ENCODE data around the gene RPN2.
A peak's percentile ranks its signal among the peaks of the same experiment; 100 is the strongest.

The RPN2 gene

DNA sequence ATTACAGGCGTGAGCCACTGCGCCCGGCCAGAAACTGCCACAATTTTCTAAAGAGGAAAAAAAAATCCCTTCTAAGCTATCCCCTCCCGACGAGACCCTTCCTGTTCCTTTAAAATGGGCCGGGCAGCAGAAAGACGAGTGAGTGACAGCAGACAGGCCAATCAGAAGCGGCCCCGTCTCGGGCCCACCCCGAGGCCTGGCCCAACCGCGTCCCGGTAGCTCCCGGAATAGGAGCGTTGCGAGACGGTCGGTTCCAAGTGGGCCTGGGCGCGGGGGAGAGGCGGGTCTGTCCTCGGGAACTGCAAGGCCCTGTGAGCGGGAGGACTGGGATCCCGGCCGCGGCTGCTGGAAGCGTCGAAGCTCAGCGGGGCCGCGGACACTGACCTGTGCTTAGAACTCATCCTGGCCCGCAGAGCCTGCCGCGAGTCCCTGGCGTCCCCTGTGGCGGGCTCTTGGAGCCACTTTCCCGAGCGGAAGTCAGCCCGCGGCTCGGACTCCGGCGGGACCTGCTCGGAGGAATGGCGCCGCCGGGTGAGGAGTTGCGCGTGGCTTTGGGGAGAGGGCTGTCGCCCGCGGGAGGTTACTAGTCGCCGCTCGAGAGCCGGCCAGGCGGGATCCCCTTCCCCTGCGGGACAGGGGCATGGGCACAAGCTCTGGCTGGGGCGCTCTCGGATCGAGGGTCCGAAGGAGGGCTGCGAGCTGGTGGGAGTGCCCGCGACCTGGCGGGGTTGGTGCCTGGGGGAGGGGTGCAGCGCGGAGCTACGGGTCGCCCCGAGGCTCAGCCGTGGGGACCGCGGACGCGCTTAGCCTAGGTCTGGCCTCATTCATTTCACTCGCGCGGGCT, at the start of gene RPN2, which contains the start of gene MROH8:
Gene RPN2, plus strand, starts transcription at position 492 of the 844 bp plus-strand sequence. Its CDS starts 27 bp downstream, at position 519.
Gene MROH8, minus strand, starts transcription at position 710 of the 844 bp plus-strand sequence.
- Histone ChIP-seq H3K4me3 (replicated peaks; ENCODE audit: low read depth, low read length) (peak within 1 kb of the TSS; percentile 79), H3K36me3 (ENCODE audit: control insufficient read depth, insufficient read depth, low read length) (peaks cover 4% of the 10 kb centered on the region)
- TF ChIP-seq, protein P1, sequence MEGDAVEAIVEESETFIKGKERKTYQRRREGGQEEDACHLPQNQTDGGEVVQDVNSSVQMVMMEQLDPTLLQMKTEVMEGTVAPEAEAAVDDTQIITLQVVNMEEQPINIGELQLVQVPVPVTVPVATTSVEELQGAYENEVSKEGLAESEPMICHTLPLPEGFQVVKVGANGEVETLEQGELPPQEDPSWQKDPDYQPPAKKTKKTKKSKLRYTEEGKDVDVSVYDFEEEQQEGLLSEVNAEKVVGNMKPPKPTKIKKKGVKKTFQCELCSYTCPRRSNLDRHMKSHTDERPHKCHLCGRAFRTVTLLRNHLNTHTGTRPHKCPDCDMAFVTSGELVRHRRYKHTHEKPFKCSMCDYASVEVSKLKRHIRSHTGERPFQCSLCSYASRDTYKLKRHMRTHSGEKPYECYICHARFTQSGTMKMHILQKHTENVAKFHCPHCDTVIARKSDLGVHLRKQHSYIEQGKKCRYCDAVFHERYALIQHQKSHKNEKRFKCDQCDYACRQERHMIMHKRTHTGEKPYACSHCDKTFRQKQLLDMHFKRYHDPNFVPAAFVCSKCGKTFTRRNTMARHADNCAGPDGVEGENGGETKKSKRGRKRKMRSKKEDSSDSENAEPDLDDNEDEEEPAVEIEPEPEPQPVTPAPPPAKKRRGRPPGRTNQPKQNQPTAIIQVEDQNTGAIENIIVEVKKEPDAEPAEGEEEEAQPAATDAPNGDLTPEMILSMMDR (IDR thresholded peaks at IDR 0.05; ENCODE audit: insufficient read depth, low read length, poor library complexity, severe bottlenecking), result no peak

DNA sequence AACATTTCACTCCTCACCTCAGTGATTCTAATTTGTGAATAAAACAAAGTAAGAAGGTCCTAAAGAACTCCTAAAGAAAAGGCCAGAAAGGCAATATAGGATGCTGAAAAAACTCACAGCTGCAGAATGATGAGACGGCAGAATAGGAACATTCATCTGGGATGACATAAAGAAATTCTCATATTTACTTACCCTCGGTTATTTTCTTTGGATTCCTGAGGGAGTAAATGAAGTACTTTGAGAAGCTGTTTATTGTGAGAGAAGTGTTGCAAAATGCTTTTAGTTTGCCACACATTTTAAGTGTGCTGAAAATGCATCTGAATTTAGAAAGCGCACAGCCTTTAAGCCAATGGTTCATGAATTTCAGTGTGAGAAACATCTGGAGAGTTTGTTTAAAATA, 47.6 kb upstream of the RPN2 start:
- Histone ChIP-seq H3K36me3 (ENCODE audit: control insufficient read depth, insufficient read depth, low read length) (no peaks in the 10 kb centered on the region), H3K4me3 (replicated peaks; ENCODE audit: low read depth, low read length) (no peak overlapping the region), H3K27me3 (replicated peaks; ENCODE audit: control insufficient read depth, insufficient read depth, low read length) (no peaks in the 10 kb centered on the region)
- no peak for DNase-seq (ENCODE audit: extremely low read depth, insufficient read length)
- TF ChIP-seq, protein P1 (IDR thresholded peaks at IDR 0.05; ENCODE audit: insufficient read depth, low read length, poor library complexity, severe bottlenecking), result no peak

More for the DNA sequence above, at the start of gene RPN2, which contains the start of gene MROH8:
- no peaks in the 10 kb centered on the region for H3K27me3 ChIP-seq (replicated peaks; ENCODE audit: control insufficient read depth, insufficient read depth, low read length)
- peak; percentile 97 for DNase-seq (ENCODE audit: extremely low read depth, insufficient read length)

DNA sequence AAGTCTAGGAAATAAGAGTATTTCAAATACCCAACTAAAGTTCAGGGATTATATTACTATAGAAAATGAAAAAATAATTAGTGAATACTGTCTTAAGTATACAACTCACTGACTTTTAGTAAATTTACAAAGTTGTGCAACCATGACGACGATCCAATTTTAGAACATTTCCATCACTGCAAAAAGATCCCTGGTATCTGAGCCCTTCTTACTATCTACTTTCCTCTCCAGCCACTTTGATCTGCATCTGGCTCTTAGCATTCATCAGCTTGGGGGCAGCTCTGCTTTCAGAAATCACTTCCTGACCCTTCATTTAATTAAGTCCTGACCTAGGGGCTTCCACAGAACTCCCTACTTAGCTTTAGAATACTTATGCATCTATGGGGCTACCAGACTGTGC, 45.2 kb upstream of the RPN2 start:
- TF ChIP-seq, protein P1 (IDR thresholded peaks at IDR 0.05; ENCODE audit: insufficient read depth, low read length, poor library complexity, severe bottlenecking), result no peak
- no peak overlapping the region for H3K4me3 ChIP-seq (replicated peaks; ENCODE audit: low read depth, low read length)
- H3K36me3 ChIP-seq (ENCODE audit: control insufficient read depth, insufficient read depth, low read length), result no peaks in the 10 kb centered on the region
- no peak for DNase-seq (ENCODE audit: extremely low read depth, insufficient read length)
- H3K27me3 ChIP-seq (replicated peaks; ENCODE audit: control insufficient read depth, insufficient read depth, low read length), result no peaks in the 10 kb centered on the region

DNA sequence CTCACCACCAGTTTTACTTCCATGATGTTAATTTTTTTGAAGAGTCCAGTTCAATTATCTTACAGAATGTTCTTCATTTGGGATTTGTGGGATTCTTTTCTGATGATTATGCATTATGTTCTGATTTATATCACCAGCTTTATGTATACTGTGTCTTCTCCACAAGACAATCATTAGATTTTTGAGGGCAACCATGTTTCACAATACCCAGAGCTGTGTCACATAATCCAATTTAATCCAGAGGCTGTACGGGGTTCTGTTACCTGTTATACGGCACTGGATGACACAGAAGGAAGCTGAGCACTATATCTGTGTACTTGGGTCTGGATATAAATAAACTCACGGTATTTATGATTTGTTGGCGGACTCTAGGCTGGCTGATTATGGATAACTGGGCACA, 41.6 kb upstream of the RPN2 start:
- TF ChIP-seq, protein P1 (IDR thresholded peaks at IDR 0.05; ENCODE audit: insufficient read depth, low read length, poor library complexity, severe bottlenecking), result no peak
- no peaks in the 10 kb centered on the region for H3K36me3 ChIP-seq (ENCODE audit: control insufficient read depth, insufficient read depth, low read length)
- DNase-seq (ENCODE audit: extremely low read depth, insufficient read length), result no peak
- no peaks in the 10 kb centered on the region for H3K27me3 ChIP-seq (replicated peaks; ENCODE audit: control insufficient read depth, insufficient read depth, low read length)
- no peak overlapping the region for H3K4me3 ChIP-seq (replicated peaks; ENCODE audit: low read depth, low read length)

DNA sequence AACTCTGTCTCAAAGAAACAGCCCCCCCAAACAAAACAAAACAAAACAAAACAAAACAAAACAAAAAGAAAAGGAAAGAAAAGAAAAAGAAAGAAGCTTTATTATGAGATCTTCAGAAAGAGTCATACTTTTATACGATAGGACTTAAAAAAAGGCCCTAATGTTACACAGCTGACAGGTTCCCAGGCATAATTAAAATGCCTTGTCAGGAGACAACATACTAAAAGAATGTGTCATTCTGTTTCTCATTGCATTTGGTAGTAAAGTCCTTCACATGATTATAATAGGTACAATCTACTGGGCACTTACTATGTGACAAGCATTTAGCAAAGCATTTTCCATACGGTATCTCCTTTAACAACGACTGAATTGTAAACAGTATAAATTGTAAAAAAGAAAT, 36.4 kb upstream of the RPN2 start:
- no peak overlapping the region for H3K4me3 ChIP-seq (replicated peaks; ENCODE audit: low read depth, low read length)

More for the DNA sequence above, 36.4 kb upstream of the RPN2 start:
- no peaks in the 10 kb centered on the region for H3K27me3 ChIP-seq (replicated peaks; ENCODE audit: control insufficient read depth, insufficient read depth, low read length)
- no peak for DNase-seq (ENCODE audit: extremely low read depth, insufficient read length)
- TF ChIP-seq, protein P1 (IDR thresholded peaks at IDR 0.05; ENCODE audit: insufficient read depth, low read length, poor library complexity, severe bottlenecking), result no peak
- no peaks in the 10 kb centered on the region for H3K36me3 ChIP-seq (ENCODE audit: control insufficient read depth, insufficient read depth, low read length)
